A549 treated with Mapracorat at 1 μM for 4 hours (cell line): ENCODE measurements around the gene MYH13. TPM values are rescaled to one million over a fixed set of nuclear protein-coding genes. Genes with fewer than 3 reads are reported as not detected.

Source experiments
- total RNA-seq: library from RNA; stranded (reverse); fragments of 200-300 nt; extraction: Qiagen RNA extraction; gene quantifications from 5 replicates; pipeline ENCODE4 v1.2.3, GENCODE V29; 2022

MYH13 gene
- not detected in 5 replicates for total RNA-seq

GRCh38 chr17:10372906-10373305, at the start of gene MYH13:
Gene MYH13, minus strand, starts transcription at chr17:10373006. Its CDS starts 8,476 bp downstream, at chr17:10364530.

GRCh38 chr17:10421900-10422542, 49.2 kb upstream of the MYH13 start, which contains the start of gene MYH8:
Gene MYH8, minus strand, starts transcription at chr17:10421950. Its CDS starts 1,723 bp downstream, at chr17:10420227.

Other genes starting within 250 kb of the MYH13 start
- 0.25 to 0.57 TPM (median 0.38 TPM) in 5 replicates for gene GAS7, start 174.4 kb downstream of the MYH13 start, total RNA-seq
- gene MYH8, start 48.9 kb upstream of the MYH13 start, total RNA-seq = not detected in 5 replicates
- not detected in 5 replicates for gene MYH4, start 96.6 kb upstream of the MYH13 start, total RNA-seq
- gene MYH1, start 145.5 kb upstream of the MYH13 start, total RNA-seq = not detected in 5 replicates
- gene MYH2, start 176.7 kb upstream of the MYH13 start, total RNA-seq = not detected in 5 replicates